CD4-positive, alpha-beta T cell (primary cell): ENCODE data around the gene PMM1. TPM values are rescaled to one million over a fixed set of nuclear protein-coding genes. Genes with fewer than 3 reads are reported as not detected.
A peak's percentile ranks its signal among the peaks of the same experiment; 100 is the strongest.

Source experiments
- ATAC-seq: fragments of 200-7000 bp; cut with Tn5 transposase; one replicate; pipeline ENCODE4 v1.10.0; 2022; ENCODE audit warnings: mild to moderate bottlenecking; ENCODE audit not compliant: poor library complexity
- CTCF ChIA-PET: fragments of 350-600 bp; sonication (Branson Sonifier 250); formaldehyde crosslinking; loops from one replicate; lab custom pipeline; 2021; ENCODE audit warnings: antibody characterized with exemption, inconsistent platforms; lab: Charles Lee
- POLR2A ChIA-PET: fragments of 350-600 bp; sonication (Branson Sonifier 250); formaldehyde crosslinking; loops from one replicate; lab custom pipeline; 2021; ENCODE audit warnings: antibody characterized with exemption, inconsistent platforms; lab: Charles Lee
- DNase-seq, 14 experiments: peaks; one replicate each; pipeline ENCODE4 v3.0.0-alpha.2; 2013 to 2020; ENCODE audit warnings: mixed read lengths in 2 of 14
- H3K27ac ChIP-seq, 2 donors: one replicate each; pipeline versions ENCODE4 v1.5.1 to v1.7.0; 2013; ENCODE audit warnings: low read length in 2 of 2, low read depth in 1 of 2, mild to moderate bottlenecking in 1 of 2
- H3K27me3 ChIP-seq, 2 experiments: 1 replicate in 1 of 2; 2 replicates in 1 of 2; pipeline versions ENCODE4 v1.6.1 to v1.7.0; 2013; ENCODE audit warnings: low read length in 2 of 2, control low read depth in 1 of 2, mild to moderate bottlenecking in 1 of 2, moderate library complexity in 1 of 2; ENCODE audit not compliant: insufficient read depth in 2 of 2, control insufficient read depth in 1 of 2
- H3K36me3 ChIP-seq: one replicate; pipeline ENCODE4 v1.6.1; 2013; ENCODE audit warnings: low read length, control low read depth; ENCODE audit not compliant: insufficient read depth
- H3K4me1 ChIP-seq: one replicate; pipeline ENCODE4 v1.6.1; 2013; ENCODE audit warnings: low read length, control low read depth; ENCODE audit not compliant: insufficient read depth
- H3K4me3 ChIP-seq: one replicate; pipeline ENCODE4 v1.5.1; 2013; ENCODE audit warnings: mild to moderate bottlenecking, low read length, moderate library complexity
- H3K9me3 ChIP-seq, 2 experiments: 1 replicate in 1 of 2; 2 replicates in 1 of 2; pipeline versions ENCODE4 v1.6.1 to v1.7.0; 2013; ENCODE audit warnings: low read length in 2 of 2, mild to moderate bottlenecking in 2 of 2, control low read depth in 1 of 2, moderate library complexity in 1 of 2; ENCODE audit not compliant: control insufficient read depth in 1 of 2, insufficient read depth in 1 of 2
- H3K27ac Mint-ChIP-seq: one replicate; pipeline ENCODE4 v1.8.0; 2020; ENCODE audit warnings: mixed read lengths
- H3K27me3 Mint-ChIP-seq: one replicate; pipeline ENCODE4 v1.8.0; 2021; ENCODE audit warnings: mixed read lengths
- H3K36me3 Mint-ChIP-seq: one replicate; pipeline ENCODE4 v1.8.0; 2021; ENCODE audit warnings: low read depth, mixed read lengths
- H3K4me1 Mint-ChIP-seq: one replicate; pipeline ENCODE4 v1.8.0; 2021; ENCODE audit warnings: low read depth, mixed read lengths
- H3K4me3 Mint-ChIP-seq: one replicate; pipeline ENCODE4 v1.8.0; 2020; ENCODE audit warnings: mild to moderate bottlenecking, mixed read lengths
- H3K9me3 Mint-ChIP-seq: one replicate; pipeline ENCODE4 v1.8.0; 2020; ENCODE audit warnings: mixed read lengths
- intact Hi-C, 2 experiments: fragments of 100-400 bp; cut with DNase I in 1 of 2; cut with micrococcal nuclease in 1 of 2; formaldehyde crosslinking; loops; one replicate each; pipeline versions ENCODE4 v1.15.1 to v1.9.0; 2023 to 2025; cut with DNase I, micrococcal nuclease
- total RNA-seq, 174 experiments: library from RNA in 2 of 174; stranded (reverse) in 2 of 174; gene quantifications; one replicate each; pipeline ENCODE4 v1.2.3 and lab custom pipeline; 2021 to 2026
- TF ChIP-seq, protein P1 (sequence below): fragments of 200-600 bp; IDR thresholded peaks from one replicate; pipeline ENCODE4 v1.8.0; 2022; ENCODE audit warnings: antibody characterized with exemption, mild to moderate bottlenecking

Gene PMM1
- total RNA-seq, 2 experiments from 2014 or later = 24.8 to 25.5 TPM

DNA sequence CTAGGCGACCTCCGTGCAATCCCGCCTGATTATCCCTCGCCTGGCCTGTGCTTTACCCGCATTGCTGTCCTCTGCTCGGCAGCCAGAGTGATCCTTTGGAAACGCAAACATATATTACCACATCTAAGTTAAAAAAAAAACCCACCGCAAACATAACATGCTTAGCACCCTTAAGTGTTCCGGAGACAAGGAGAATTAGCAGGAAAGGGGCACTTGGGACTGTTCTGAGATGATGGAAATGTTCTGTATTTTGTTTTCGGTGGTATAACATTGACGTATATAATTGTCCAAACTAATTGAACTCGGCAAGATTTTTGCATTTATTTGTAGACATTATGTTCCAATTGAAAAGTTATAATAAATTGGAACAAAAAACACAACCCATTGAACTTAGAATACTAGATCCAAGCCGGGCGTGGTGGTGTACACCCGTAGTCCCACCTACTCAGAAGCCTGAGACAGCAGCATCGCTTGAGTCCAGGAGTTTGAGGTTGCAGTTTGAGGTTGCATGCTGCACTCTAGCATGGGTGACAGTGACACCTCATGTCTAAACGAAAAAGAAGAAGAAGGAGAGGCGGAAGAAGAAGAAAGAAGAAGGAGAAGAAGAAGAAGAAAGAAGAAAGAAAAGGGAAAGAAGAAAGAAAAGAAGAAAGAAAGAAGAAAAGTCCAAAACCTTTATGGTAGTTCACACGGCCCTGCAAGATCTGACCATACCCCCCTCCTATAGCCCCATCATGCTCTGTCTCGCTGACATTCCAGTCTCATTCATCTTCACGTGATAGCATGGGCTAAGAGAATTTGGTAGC lies 44.8 kb downstream of the PMM1 start:
- Mint-ChIP-seq H3K4me1 (peaks cover 41% of the 10 kb centered on the region), H3K27me3 (no peaks in the 10 kb centered on the region), H3K9me3 (no peaks in the 10 kb centered on the region), H3K36me3 (peaks cover 21% of the 10 kb centered on the region), H3K27ac (peak overlapping the region; percentile 85), H3K4me3 (peak overlapping the region; percentile 98)
- Histone ChIP-seq H3K9me3 (no peaks in the 10 kb centered on the region), H3K4me1 (peaks cover 26% of the 10 kb centered on the region), H3K36me3 (peaks cover 7% of the 10 kb centered on the region), H3K27me3 (no peaks in the 10 kb centered on the region), H3K27ac (peak overlapping the region; percentile 66 to 81), H3K4me3 (peak overlapping the region; percentile 90)
- TF ChIP-seq, protein P1, sequence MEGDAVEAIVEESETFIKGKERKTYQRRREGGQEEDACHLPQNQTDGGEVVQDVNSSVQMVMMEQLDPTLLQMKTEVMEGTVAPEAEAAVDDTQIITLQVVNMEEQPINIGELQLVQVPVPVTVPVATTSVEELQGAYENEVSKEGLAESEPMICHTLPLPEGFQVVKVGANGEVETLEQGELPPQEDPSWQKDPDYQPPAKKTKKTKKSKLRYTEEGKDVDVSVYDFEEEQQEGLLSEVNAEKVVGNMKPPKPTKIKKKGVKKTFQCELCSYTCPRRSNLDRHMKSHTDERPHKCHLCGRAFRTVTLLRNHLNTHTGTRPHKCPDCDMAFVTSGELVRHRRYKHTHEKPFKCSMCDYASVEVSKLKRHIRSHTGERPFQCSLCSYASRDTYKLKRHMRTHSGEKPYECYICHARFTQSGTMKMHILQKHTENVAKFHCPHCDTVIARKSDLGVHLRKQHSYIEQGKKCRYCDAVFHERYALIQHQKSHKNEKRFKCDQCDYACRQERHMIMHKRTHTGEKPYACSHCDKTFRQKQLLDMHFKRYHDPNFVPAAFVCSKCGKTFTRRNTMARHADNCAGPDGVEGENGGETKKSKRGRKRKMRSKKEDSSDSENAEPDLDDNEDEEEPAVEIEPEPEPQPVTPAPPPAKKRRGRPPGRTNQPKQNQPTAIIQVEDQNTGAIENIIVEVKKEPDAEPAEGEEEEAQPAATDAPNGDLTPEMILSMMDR = no peak
- ChIA-PET POLR2A (interaction anchor here (1.3 to 1.7 kb wide), 6 partner anchors 21 to 164 kb away, joined by 4 to 13 read pairs (median 8); partner anchors contain the start of genes ACO2, PHF5A, PMM1 and TEF), CTCF (no interaction called here)
- intact Hi-C loops = loop anchor here (1.0 to 10.0 kb wide), 5 partner anchors 44 to 260 kb away; partner anchors contain the start of genes DESI1 (in 2 of the 2), PMM1 (in 2 of the 2), XRCC6 (in 2 of the 2) and ACO2 (in 1 of the 2)
- ATAC-seq (peak; percentile 4), DNase-seq (peak in 2 of 14 experiments; percentile 36 to 44)

DNA sequence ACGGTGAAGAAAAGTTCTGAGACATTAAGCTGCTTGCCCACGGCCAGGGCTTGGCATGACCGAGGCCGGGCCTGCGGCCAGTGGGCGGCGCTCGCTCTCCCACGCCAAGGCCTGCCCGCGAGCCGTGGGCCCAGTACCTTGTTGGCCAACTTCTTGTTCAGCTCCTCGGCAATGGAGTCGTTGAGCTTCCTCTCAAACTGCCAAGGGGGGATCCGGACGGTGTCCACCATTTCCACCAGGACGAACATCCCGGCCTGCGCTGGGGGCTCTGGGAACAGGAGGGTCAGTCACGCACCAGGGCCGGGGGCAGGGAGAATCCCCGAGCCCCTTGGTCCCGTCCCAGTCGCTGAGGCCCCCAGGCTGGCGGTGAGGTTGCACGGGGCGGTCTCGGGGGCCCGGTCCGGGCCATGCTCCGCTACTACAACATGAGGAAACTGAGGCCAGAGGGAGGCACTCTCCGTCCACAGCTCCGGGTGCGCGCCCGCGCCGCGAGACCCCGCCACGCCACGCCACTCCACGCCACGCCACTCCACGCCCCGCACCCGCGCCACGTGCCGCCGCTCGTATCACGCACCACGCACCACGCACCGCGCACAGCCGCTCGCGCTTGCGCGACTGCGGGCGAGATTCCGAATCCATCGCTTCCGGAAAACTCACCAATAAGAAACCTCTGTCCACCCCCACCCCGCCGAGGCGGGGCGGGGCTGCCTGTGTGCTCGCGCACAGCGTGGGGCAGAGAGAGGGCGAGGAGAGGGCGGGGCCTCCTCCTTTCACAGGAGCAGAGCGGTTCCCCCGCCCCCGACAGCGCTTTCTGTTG lies 45.6 kb downstream of the PMM1 start, which contains the start of gene POLR3H:
Gene POLR3H (minus strand): TSS at position 617 of the 817 bp plus-strand sequence. CDS start 369 bp downstream, at position 248.
- ATAC-seq (peak; percentile 98), DNase-seq (peak; percentile 91 to 99 (median 96))
- ChIA-PET CTCF (interaction anchor here (0.5 to 1.1 kb wide), 4 partner anchors 17 to 170 kb away, joined by 3 to 4 read pairs (median 4); no protein-coding TSS in a partner anchor), POLR2A (interaction anchor here (0.6 to 1.7 kb wide), 10 partner anchors 20 to 1500 kb away, joined by 3 to 13 read pairs (median 6); partner anchors contain the start of genes ACO2, DESI1, PHF5A and PMM1)
- Mint-ChIP-seq H3K9me3 (no peaks in the 10 kb centered on the region), H3K4me1 (peaks cover 41% of the 10 kb centered on the region), H3K4me3 (peak within 1 kb of the TSS; percentile 98), H3K36me3 (peaks cover 28% of the 10 kb centered on the region), H3K27me3 (no peaks in the 10 kb centered on the region), H3K27ac (peak within 1 kb of the TSS; percentile 85)
- intact Hi-C loops = loop anchor here (1.0 to 10.0 kb wide), 6 partner anchors 45 to 259 kb away; partner anchors contain the start of genes DESI1 (in 2 of the 2), PMM1 (in 2 of the 2), XRCC6 (in 2 of the 2) and ACO2 (in 1 of the 2)
- peak within 1 kb of the TSS; percentile 77 to 81 for H3K27ac ChIP-seq
- peaks cover 26% of the 10 kb centered on the region for H3K4me1 ChIP-seq
- H3K36me3 ChIP-seq = peaks cover 8% of the 10 kb centered on the region
- no peaks in the 10 kb centered on the region for H3K27me3 ChIP-seq
- peak within 1 kb of the TSS; percentile 90 for H3K4me3 ChIP-seq
- H3K9me3 ChIP-seq = no peaks in the 10 kb centered on the region
- TF ChIP-seq, protein P1 = peak; percentile 51

DNA sequence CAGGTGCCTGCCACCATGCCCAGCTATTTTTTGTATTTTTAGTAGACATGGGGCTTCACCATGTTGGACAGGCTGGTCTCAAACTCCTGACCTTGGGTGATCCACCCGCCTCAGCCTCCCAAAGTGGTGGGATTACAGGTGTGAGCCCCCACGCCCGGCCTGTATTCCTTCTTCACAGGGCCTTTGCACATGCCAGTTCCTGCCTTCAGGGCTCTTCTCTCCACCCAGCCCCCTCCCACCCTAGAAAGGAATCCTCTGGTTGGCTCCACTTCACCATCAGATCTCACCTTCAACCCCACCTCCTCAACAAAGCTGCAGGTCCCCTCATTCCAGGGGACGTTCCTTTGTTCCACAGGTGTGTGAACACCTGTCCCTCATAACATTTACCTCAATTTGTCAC lies 47.4 kb downstream of the PMM1 start:
- Mint-ChIP-seq H3K4me3 (peak overlapping the region; percentile 98), H3K27me3 (no peaks in the 10 kb centered on the region), H3K27ac (peak overlapping the region; percentile 85), H3K36me3 (peaks cover 28% of the 10 kb centered on the region), H3K4me1 (peaks cover 41% of the 10 kb centered on the region), H3K9me3 (no peaks in the 10 kb centered on the region)
- Histone ChIP-seq H3K27ac (no peak overlapping the region), H3K9me3 (no peaks in the 10 kb centered on the region), H3K4me3 (no peak overlapping the region), H3K36me3 (peaks cover 11% of the 10 kb centered on the region), H3K4me1 (peaks cover 26% of the 10 kb centered on the region), H3K27me3 (no peaks in the 10 kb centered on the region)
- ChIA-PET POLR2A (no interaction called here), CTCF (interaction anchor here (0.6 kb wide), 1 partner anchor 48 kb away, joined by 4 read pairs; no protein-coding TSS in a partner anchor)
- TF ChIP-seq, protein P1 = no peak
- ATAC-seq (no peak), DNase-seq (no peak)
- intact Hi-C loops = loop anchor here in 1 of 2 experiments (2.0 to 10.0 kb wide), 3 partner anchors 55 to 257 kb away; partner anchors contain the start of genes ACO2, PHF5A and RANGAP1
